Mammary epithelial cell (primary cell): Measurements from ENCODE around the gene ZNF674.
"Not testable (repeated sequence)": the region's sequence is repeated elsewhere in the genome, so short reads cannot be mapped to it uniquely, and the experiment has no call there.

ENCODE experiments used
- CTCF ChIP-seq, 2 donors: IDR thresholded peaks in 1 of 2; conservative IDR thresholded peaks in 1 of 2; 2 replicates each; pipeline ENCODE4 v1.5.1; 2011 to 2012; ENCODE audit warnings: inconsistent platforms in 2 of 2, low read length in 2 of 2, mild to moderate bottlenecking in 2 of 2, control low read depth in 1 of 2, low read depth in 1 of 2; ENCODE audit not compliant: insufficient read depth in 1 of 2; ENCODE audit errors: extremely low read depth in 1 of 2
- EZH2 ChIP-seq: IDR thresholded peaks from 2 replicates; pipeline ENCODE4 v1.6.1; 2012; ENCODE audit warnings: low read length, inconsistent platforms, borderline replicate concordance

- TF ChIP-seq CTCF (conservative IDR thresholded peaks at IDR 0.05 in 1 of 2, IDR thresholded peaks at IDR 0.05 in 1 of 2; ENCODE audit: extremely low read depth in 1 of 2, insufficient read depth in 1 of 2, low read depth in 1 of 2, low read length in 2 of 2); EZH2: not testable (repeated sequence)
Observed at GRCh38 chrX:46530404-46530908, 14.8 kb downstream of the ZNF674 start.
